SU-DHL-6 (cell line): ENCODE measurements around the gene SPATA9.

Source experiments
- EZH2phosphoT487 ChIP-seq: fragments of 200-600 bp; sonication (generic), shearing (Covaris generic); conservative IDR thresholded peaks from 2 replicates; pipeline ENCODE4 v1.6.1; 2018; ENCODE audit warnings: mild to moderate bottlenecking, antibody characterized with exemption, low read length, moderate library complexity, mixed read lengths
- TF ChIP-seq, protein P1 (sequence below): fragments of 200-600 bp; sonication (generic); IDR thresholded peaks from one replicate; pipeline ENCODE4 v1.5.1; 2017; ENCODE audit warnings: antibody characterized with exemption, mild to moderate bottlenecking, low read length, moderate library complexity; ENCODE audit not compliant: insufficient read depth, poor library complexity, severe bottlenecking

DNA sequence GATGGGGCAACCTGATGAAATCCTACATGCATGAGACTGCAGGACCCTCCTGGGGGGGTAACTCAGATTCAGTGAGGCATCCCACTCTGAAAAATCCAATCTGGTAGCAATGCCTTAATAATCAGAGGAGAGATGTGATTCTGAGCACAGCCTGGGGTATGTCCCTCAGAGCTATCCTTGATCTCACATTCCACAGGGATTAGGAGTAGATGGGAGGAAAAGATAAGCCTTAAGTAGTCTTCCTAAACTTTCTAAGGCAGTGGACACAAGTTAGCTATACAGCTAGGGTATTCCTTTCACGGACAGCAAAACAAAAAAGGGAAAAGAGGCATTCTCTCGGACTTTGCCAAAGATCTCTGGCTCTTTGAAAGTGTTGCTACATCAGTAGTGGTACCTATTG is 3.9 kb upstream of the SPATA9 start:
- TF ChIP-seq, protein P1, sequence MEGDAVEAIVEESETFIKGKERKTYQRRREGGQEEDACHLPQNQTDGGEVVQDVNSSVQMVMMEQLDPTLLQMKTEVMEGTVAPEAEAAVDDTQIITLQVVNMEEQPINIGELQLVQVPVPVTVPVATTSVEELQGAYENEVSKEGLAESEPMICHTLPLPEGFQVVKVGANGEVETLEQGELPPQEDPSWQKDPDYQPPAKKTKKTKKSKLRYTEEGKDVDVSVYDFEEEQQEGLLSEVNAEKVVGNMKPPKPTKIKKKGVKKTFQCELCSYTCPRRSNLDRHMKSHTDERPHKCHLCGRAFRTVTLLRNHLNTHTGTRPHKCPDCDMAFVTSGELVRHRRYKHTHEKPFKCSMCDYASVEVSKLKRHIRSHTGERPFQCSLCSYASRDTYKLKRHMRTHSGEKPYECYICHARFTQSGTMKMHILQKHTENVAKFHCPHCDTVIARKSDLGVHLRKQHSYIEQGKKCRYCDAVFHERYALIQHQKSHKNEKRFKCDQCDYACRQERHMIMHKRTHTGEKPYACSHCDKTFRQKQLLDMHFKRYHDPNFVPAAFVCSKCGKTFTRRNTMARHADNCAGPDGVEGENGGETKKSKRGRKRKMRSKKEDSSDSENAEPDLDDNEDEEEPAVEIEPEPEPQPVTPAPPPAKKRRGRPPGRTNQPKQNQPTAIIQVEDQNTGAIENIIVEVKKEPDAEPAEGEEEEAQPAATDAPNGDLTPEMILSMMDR, result no peak
- no peak for TF ChIP-seq EZH2phosphoT487
